GM12878 (cell line): Measurements from ENCODE around the gene ZCCHC4. TPM values are rescaled to one million over a fixed set of nuclear protein-coding genes. Genes with fewer than 3 reads are reported as not detected.

ENCODE experiments used
- BCL3 ChIP-seq: IDR thresholded peaks from 2 replicates; pipeline ENCODE4 v1.6.1; 2011; ENCODE audit warnings: borderline replicate concordance, low read depth, mild to moderate bottlenecking, moderate library complexity, low read length; ENCODE audit not compliant: insufficient read depth, poor library complexity, severe bottlenecking
- FOS ChIP-seq: IDR thresholded peaks from 3 replicates; pipeline ENCODE4 v1.6.1; 2011; ENCODE audit warnings: borderline replicate concordance; ENCODE audit not compliant: insufficient read length; ENCODE audit errors: extremely low read depth
- IKZF1 ChIP-seq: fragments of 450-650 bp; conservative IDR thresholded peaks from 2 replicates; pipeline ENCODE4 v1.6.1; 2017; ENCODE audit warnings: antibody characterized with exemption, mild to moderate bottlenecking
- IKZF2 ChIP-seq, 2 experiments: fragments of 450-650 bp; IDR thresholded peaks; 2 replicates each; pipeline ENCODE4 v1.6.1; 2017; ENCODE audit warnings: mild to moderate bottlenecking in 2 of 2, moderate library complexity in 2 of 2
- JUNB ChIP-seq: IDR thresholded peaks from 2 replicates; pipeline ENCODE4 v1.6.1; 2016; ENCODE audit warnings: antibody characterized with exemption, mild to moderate bottlenecking
- MYB ChIP-seq: fragments of 150-350 bp; IDR thresholded peaks from 2 replicates; pipeline ENCODE4 v1.6.1; 2014; ENCODE audit warnings: mild to moderate bottlenecking, low read depth, low read length, borderline replicate concordance
- PKNOX1 ChIP-seq: fragments of 450-650 bp; IDR thresholded peaks from 2 replicates; pipeline ENCODE4 v1.6.1; 2016; ENCODE audit warnings: mild to moderate bottlenecking
- POLR2AphosphoS2 ChIP-seq: IDR thresholded peaks from 2 replicates; pipeline ENCODE4 v1.6.1; 2011; ENCODE audit warnings: low read depth, mild to moderate bottlenecking, low read length, improper control_type of control experiment, moderate library complexity
- SKIL ChIP-seq: fragments of 450-650 bp; IDR thresholded peaks from 2 replicates; pipeline ENCODE4 v1.6.1; 2017; ENCODE audit warnings: mild to moderate bottlenecking, low read depth, inconsistent platforms; ENCODE audit not compliant: poor library complexity, severe bottlenecking
- STAT3 ChIP-seq: IDR thresholded peaks from 2 replicates; pipeline ENCODE4 v1.6.1; 2011; ENCODE audit warnings: low read depth, low read length, improper control_type of control experiment
- TCF3 ChIP-seq: IDR thresholded peaks from 2 replicates; pipeline ENCODE4 v1.6.1; 2012; ENCODE audit warnings: low read depth, mild to moderate bottlenecking, low read length, borderline replicate concordance; ENCODE audit not compliant: insufficient read depth
- ZNF687 ChIP-seq: fragments of 450-650 bp; IDR thresholded peaks from 2 replicates; pipeline ENCODE4 v1.6.1; 2017; ENCODE audit warnings: mild to moderate bottlenecking, moderate library complexity
- polyA plus RNA-seq, 11 experiments: library from polyadenylated mRNA; depleted of rRNA in 4 of 11; unstranded in 6 of 11; stranded (reverse) in 5 of 11; fragments of >200 nt; fragmentation: Nextera tagmentation in 4 of 11; fragmentation: Illumina TruSeq in 1 of 11; extraction: Ambion mirVana in 4 of 11; extraction: Trizol in 1 of 11; gene quantifications; 1 replicate in 1 of 11; 2 replicates in 10 of 11; pipeline versions ENCODE4 v1.2.1 to v1.2.3, GENCODE V29; 2011 to 2016; ENCODE audit warnings: inconsistent platforms in 2 of 11, missing spikeins in 2 of 11, low read depth in 1 of 11
- total RNA-seq, 4 experiments: library from RNA; depleted of rRNA in 3 of 4; stranded (reverse); fragments of >200 nt in 3 of 4; fragmentation: Illumina TruSeq in 1 of 4; extraction: Trizol in 1 of 4; gene quantifications; 2 replicates each; pipeline versions ENCODE4 v1.2.1 to v1.2.3, GENCODE V29; 2013 to 2021
- TF ChIP-seq, protein P1 (sequence below): IDR thresholded peaks from 2 replicates; pipeline ENCODE4 v1.6.1; 2011; ENCODE audit warnings: borderline replicate concordance, low read depth, mild to moderate bottlenecking, moderate library complexity, mixed read lengths, low read length; ENCODE audit not compliant: insufficient read depth; ENCODE audit errors: extremely low read length
- TF ChIP-seq, protein P2 (sequence below): fragments of 450-650 bp; formaldehyde crosslinking; IDR thresholded peaks from 2 replicates; pipeline ENCODE4 v1.4.0; 2020; ENCODE audit warnings: mild to moderate bottlenecking, moderate library complexity

ZCCHC4 gene
- total and polyA plus RNA-seq, 10 of the 15 experiments (the other 5 are each of a cell fraction or from before 2014, with no cell fraction given) = 3.2 to 17.7 (median 12.7) TPM

DNA sequence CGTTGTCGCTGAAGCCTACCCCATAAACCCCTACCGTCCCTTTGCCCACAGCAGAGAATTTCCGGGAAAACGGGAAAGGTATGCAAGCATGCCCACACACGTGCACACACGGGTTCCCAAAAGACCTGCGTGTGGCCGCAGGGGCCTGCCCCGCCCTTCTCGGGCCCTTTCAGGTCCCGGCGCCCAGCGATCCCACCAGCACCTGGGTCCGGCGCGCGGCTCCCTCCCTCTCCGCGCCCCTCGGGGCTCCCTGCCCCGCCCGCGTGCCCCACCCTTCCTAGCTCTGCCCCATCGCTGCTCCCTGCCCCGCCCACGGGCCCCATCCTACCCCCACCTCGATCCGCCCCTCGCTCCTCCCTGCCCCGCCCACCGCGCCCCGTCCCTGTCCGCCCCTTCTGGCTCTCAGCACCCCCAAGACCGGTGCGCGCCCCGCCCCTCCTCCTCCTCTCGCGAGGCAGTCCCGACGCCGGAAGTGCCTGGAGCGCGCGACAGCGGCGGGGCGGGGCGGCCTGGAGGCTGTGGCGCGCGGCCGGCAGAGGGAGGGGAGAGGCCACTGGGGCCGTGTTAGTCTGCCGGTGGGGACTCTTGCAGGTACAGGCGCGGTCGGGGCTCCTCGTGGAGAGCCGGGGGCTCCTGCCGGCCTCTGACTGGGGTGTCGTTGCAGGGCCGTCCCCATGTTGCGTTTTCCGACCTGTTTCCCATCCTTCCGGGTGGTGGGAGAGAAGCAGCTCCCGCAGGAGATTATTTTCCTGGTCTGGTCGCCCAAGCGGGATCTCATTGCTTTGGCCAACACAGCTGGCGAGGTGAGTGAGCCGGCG lies 64.4 kb downstream of the ZCCHC4 start, which contains the start of gene ANAPC4 (continued):
- TF ChIP-seq TCF3 (no peak), POLR2AphosphoS2 (no peak; the same call in 1 of the 2 replicates), STAT3 (no peak), BCL3 (no peak), FOS (no peak), MYB (no peak), IKZF1 (peak; percentile 64), PKNOX1 (no peak), JUNB (no peak), IKZF2 (IDR thresholded peaks at IDR 0.05) (no peak), ZNF687 (peak; percentile 55; the same call in 1 of the 2 replicates), SKIL (no peak)
- TF ChIP-seq, protein P1, sequence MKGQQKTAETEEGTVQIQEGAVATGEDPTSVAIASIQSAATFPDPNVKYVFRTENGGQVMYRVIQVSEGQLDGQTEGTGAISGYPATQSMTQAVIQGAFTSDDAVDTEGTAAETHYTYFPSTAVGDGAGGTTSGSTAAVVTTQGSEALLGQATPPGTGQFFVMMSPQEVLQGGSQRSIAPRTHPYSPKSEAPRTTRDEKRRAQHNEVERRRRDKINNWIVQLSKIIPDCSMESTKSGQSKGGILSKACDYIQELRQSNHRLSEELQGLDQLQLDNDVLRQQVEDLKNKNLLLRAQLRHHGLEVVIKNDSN = no peak
- TF ChIP-seq, protein P2, sequence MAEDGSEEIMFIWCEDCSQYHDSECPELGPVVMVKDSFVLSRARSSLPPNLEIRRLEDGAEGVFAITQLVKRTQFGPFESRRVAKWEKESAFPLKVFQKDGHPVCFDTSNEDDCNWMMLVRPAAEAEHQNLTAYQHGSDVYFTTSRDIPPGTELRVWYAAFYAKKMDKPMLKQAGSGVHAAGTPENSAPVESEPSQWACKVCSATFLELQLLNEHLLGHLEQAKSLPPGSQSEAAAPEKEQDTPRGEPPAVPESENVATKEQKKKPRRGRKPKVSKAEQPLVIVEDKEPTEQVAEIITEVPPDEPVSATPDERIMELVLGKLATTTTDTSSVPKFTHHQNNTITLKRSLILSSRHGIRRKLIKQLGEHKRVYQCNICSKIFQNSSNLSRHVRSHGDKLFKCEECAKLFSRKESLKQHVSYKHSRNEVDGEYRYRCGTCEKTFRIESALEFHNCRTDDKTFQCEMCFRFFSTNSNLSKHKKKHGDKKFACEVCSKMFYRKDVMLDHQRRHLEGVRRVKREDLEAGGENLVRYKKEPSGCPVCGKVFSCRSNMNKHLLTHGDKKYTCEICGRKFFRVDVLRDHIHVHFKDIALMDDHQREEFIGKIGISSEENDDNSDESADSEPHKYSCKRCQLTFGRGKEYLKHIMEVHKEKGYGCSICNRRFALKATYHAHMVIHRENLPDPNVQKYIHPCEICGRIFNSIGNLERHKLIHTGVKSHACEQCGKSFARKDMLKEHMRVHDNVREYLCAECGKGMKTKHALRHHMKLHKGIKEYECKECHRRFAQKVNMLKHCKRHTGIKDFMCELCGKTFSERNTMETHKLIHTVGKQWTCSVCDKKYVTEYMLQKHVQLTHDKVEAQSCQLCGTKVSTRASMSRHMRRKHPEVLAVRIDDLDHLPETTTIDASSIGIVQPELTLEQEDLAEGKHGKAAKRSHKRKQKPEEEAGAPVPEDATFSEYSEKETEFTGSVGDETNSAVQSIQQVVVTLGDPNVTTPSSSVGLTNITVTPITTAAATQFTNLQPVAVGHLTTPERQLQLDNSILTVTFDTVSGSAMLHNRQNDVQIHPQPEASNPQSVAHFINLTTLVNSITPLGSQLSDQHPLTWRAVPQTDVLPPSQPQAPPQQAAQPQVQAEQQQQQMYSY (CRISPR knock-in tag) = no peak
